ENCODE measurements around the gene TLR9. TPM values are rescaled to one million over a fixed set of nuclear protein-coding genes. Genes with fewer than 3 reads are reported as not detected.

Gene TLR9
- total RNA-seq, 4 donors from 2014 or later: 0.19 to 0.61 TPM; not detected in 2

DNA sequence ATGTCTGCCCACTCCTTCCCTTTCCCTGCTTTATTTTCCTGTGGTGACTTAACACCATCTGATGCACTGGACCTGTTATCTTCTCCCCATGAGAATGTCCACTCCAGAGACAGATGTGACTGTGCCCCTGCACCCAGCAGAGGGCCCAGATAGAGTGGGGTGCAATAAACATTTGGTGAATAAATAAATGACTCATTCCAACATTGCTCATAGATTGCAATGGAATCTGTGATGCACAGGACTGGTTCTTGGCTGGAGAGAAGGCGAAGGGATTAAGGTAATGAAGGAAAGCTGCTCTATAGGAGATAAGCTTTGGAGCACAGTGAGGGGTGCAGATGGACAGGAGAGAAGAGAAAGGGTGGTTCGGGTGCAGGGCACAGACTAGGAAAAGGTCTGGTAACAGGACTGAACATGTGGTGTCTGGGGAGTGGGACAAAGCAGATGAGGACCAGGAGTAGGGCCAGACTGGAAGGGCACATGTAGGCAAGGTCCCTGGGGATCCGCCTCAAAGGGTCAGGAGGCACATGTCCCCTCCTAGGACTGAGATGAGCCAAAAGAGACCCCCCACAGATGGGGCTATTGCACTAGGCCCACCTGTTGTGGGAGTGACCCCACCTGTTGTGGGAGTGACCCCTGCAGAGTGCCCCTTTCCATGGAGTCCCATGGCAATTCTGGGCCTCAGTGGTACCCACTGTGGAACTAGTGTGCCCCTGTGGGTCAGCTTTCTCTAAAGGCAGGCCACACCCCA lies 53.8 kb downstream of the TLR9 start:
- TF ChIP-seq CTCF (IDR thresholded peaks at IDR 0.05) (no peak), POLR2A (IDR thresholded peaks at IDR 0.05) (no peak)
- no peak for DNase-seq (ENCODE audit: low spot score in 2 of 2)
- intact Hi-C loops (cut with DNase I; ENCODE audit: low total_unique reads): no loop called here
- no peak overlapping the region for H3K4me3 ChIP-seq (ENCODE audit: low read depth, poor library complexity, severe bottlenecking)
- WGBS, 2 donors: 86 to 90% methylated on average over 3 of the region's 3 CpGs

MicroRNA genes within 50 kb of the gene (microRNA counts, 767-probe panel; counts per million panel counts)
- 17,012 to 19,814 counts per million in 2 donors for microRNA hsa-let-7g-5p

Small RNA genes within 50 kb of the gene (microRNA-seq; reads per million reads assigned to microRNA genes)
- gene MIRLET7G (ENCODE audit: borderline number of aligned reads in 1 of 2, borderline replicate concordance in 2 of 2): 172,140 to 176,914 reads per million in 2 donors

Other genes starting within 250 kb of the TLR9 start
- gene ACY1, start 242.1 kb downstream of the TLR9 start, total RNA-seq: 10 to 100 TPM; 16.2 to 44.2 (median 30.5) TPM
- gene RPL29, start 229.8 kb downstream of the TLR9 start, total RNA-seq: 1,000 to 10,000 TPM; 1,729 to 2,645 (median 2,120) TPM
- gene DUSP7, start 169.1 kb downstream of the TLR9 start, total RNA-seq: 10 to 100 TPM; 54.6 to 96.3 (median 79.2) TPM
- 1 to 10 TPM; 1.6 to 4.9 (median 1.9) TPM for gene POC1A, start 71.2 kb downstream of the TLR9 start, total RNA-seq
- 10 to 100 TPM; 17.5 to 43.1 (median 32.2) TPM for gene ALAS1, start 27.5 kb downstream of the TLR9 start, total RNA-seq
- 10 to 100 TPM; 39.3 to 60.2 (median 52.0) TPM for gene TWF2, start 13.5 kb upstream of the TLR9 start, total RNA-seq
- gene PPM1M, start 20.1 kb upstream of the TLR9 start, total RNA-seq: 10 to 100 TPM; 10.4 to 28.6 (median 14.0) TPM
- 10 to 100 TPM; 49.5 to 60.3 (median 56.3) TPM for gene WDR82, start 53.0 kb upstream of the TLR9 start, total RNA-seq
- gene GLYCTK, start 62.2 kb upstream of the TLR9 start, total RNA-seq: 1 to 10 TPM; 1.6 to 5.7 (median 3.5) TPM
- gene DNAH1, start 90.7 kb upstream of the TLR9 start, total RNA-seq: 1 to 10 TPM; 2.0 to 5.9 (median 5.0) TPM
- gene BAP1, start 184.4 kb upstream of the TLR9 start, total RNA-seq: 10 to 100 TPM; 62.5 to 95.5 (median 89.7) TPM
- gene PHF7, start 185.0 kb upstream of the TLR9 start, total RNA-seq: 10 to 100 TPM in 2 of 4 donors, 1 to 10 TPM in 2; 6.5 to 15.7 (median 10.9) TPM
- 10 to 100 TPM; 17.9 to 49.8 (median 26.9) TPM for gene SEMA3G, start 219.5 kb upstream of the TLR9 start, total RNA-seq
- 10 to 100 TPM in 3 of 4 donors, 1 to 10 TPM in 1; 6.3 to 73.7 (median 21.3) TPM for gene TNNC1, start 228.4 kb upstream of the TLR9 start, total RNA-seq
- 100 to 1,000 TPM in 1 of 4 donors, 10 to 100 TPM in 3; 69.9 to 133 (median 85.9) TPM for gene NISCH, start 230.0 kb upstream of the TLR9 start, total RNA-seq

Data from lower leg skin (tissue), 4 donors.